GM10266 (cell line): ENCODE data around the gene MAP4K3.

ENCODE experiments used
- DNase-seq: peaks from one replicate; pipeline ENCODE4 v3.0.0; 2012; ENCODE audit errors: extremely low spot score
- TF ChIP-seq, protein P1 (sequence below): IDR thresholded peaks from 2 replicates; pipeline ENCODE4 v1.5.1; 2012; ENCODE audit warnings: mild to moderate bottlenecking, low read depth; ENCODE audit not compliant: control insufficient read depth, insufficient read depth; ENCODE audit errors: missing control alignments

MAP4K3 gene

GRCh38 chr2:39431592-39432316, 5.3 kb downstream of the MAP4K3 start:
- no peak for DNase-seq
- TF ChIP-seq, protein P1, sequence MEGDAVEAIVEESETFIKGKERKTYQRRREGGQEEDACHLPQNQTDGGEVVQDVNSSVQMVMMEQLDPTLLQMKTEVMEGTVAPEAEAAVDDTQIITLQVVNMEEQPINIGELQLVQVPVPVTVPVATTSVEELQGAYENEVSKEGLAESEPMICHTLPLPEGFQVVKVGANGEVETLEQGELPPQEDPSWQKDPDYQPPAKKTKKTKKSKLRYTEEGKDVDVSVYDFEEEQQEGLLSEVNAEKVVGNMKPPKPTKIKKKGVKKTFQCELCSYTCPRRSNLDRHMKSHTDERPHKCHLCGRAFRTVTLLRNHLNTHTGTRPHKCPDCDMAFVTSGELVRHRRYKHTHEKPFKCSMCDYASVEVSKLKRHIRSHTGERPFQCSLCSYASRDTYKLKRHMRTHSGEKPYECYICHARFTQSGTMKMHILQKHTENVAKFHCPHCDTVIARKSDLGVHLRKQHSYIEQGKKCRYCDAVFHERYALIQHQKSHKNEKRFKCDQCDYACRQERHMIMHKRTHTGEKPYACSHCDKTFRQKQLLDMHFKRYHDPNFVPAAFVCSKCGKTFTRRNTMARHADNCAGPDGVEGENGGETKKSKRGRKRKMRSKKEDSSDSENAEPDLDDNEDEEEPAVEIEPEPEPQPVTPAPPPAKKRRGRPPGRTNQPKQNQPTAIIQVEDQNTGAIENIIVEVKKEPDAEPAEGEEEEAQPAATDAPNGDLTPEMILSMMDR: no peak

- TF ChIP-seq, protein P1: no peak
- DNase-seq: no peak
Measured at GRCh38 chr2:39429746-39430145, 7.3 kb downstream of the MAP4K3 start.

DNA sequence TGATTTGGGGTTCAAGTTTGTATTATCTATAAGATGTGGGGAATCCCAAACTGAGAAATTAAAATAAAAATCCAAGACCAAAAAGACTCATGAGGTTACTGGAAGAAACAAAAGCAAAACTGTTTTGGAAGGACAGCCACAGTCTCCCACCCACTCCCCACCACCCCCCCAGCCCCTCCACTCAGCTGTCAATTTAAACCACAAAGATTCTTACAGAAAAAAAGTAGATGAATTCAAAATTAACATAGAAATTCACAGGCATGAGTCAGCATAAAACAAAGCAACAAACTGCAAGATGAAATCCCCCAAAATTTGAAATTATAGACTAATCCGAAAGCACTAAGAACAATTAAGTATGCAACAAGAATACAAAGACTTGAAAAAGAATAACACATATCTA, 12.1 kb downstream of the MAP4K3 start:
- DNase-seq: no peak
- TF ChIP-seq, protein P1: no peak

DNA sequence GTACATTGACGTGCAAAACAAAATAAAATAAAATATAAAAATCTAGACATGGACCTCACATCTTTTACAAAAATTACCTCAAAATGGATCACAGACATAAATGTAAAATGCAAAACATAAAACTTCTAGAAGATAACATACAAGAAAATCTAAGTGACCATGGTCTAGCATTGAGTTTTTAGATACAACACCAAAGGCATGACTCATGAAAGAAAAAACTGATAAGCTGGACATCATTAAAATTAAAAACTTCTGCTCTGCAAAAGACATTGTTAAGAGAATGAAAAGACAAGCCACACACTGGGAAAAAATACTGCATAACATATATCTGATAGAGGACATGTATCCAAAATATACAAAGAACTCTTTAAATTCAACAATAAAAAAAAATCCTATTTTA, 14.4 kb downstream of the MAP4K3 start:
- DNase-seq: no peak

GRCh38 chr2:39421354-39421753, 15.7 kb downstream of the MAP4K3 start:
- no peak for DNase-seq
- TF ChIP-seq, protein P1: no peak

More for the DNA sequence above, 14.4 kb downstream of the MAP4K3 start:
- TF ChIP-seq, protein P1: no peak

DNA sequence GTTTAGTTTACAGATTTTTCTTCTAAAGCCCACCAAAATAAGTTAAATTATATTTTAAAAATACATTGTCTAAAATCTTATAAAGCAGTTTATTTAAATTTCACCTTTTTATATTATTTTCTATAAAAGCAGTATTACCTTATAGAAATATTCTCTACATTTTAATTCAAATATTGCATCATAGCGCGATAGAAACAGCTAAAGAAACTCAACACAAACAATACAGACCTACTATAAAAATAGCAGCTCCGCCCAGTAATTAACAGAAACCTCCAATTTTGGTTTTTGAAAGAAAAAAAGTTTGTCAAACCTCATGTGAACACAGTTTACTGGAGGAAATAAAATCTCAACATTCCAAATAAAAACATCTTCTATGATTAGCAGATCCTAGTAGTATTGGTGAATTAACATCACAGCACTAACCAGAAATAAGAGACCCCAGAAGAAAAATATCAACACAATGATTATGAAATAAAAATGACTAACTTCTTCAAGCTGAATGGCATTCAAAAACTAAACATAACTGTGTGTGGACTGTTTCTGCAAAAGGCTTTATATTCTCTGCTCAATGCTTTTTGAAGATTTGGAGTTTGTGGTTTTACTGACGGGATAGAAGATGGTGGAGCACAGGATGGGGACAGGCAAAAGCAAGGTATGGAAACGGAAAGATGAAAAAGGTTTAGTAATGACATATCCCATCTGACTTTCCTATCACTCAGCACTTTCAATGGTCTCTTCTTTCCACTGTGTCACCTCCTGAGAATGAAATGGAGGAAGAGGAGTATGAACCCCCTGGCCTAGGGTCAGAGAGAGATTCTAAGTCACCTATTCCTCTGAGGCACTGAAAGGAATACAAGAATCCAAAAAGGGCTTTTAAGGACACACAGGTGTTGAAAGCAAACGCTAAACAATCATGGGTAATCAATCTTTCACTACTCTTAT, 17.5 kb downstream of the MAP4K3 start:
- TF ChIP-seq, protein P1: no peak
- DNase-seq: no peak
